Measurements from ENCODE around the gene LDB3. TPM values are rescaled to one million over a fixed set of nuclear protein-coding genes. Genes with fewer than 3 reads are reported as not detected.

Gene LDB3
- total and polyA plus RNA-seq, 5 donors from 2014 or later, result not detected

GRCh38 chr10:86706977-86707376 lies 38.7 kb downstream of the LDB3 start:
- no peak overlapping the region for H3K27ac Mint-ChIP-seq

DNA sequence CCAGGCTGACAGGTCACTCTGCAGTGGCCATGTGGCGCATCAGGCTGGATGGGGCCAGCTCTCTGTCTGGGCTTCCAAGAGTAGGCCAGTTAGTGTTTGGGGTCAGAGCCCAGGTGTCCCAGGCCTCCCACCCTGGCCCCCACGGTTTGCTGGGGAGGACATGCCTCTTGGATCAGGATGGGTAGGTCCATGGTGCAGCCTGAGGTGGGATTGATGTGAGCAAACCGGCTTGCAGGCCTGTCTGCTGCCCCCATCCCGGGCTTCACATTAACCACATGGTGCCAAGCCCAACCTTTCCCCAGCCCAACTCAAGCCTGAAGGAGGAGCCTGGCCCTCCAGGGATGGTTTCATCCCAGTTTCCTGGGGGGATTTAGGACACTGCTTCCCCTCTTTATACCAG lies 39.2 kb downstream of the LDB3 start:
- H3K4me1 ChIP-seq (ENCODE audit: control insufficient read depth, insufficient read depth, low read length, poor library complexity, severe bottlenecking), result peaks cover 8% of the 10 kb centered on the region
- Mint-ChIP-seq H3K4me1 (peaks cover 0 to 26% (median 8%) of the 10 kb centered on the region in 4 donors), H3K36me3 (no peaks in the 10 kb centered on the region), H3K27ac (no peak overlapping the region), H3K9me3 (no peaks in the 10 kb centered on the region), H3K4me3 (peak overlapping the region in 2 of 4 donors; percentile 15 to 70), H3K27me3 (no peaks in the 10 kb centered on the region)
- H3K9me3 ChIP-seq (ENCODE audit: control insufficient read depth in 2 of 2, low read length in 2 of 2), result no peaks in the 10 kb centered on the region
- no peak for ATAC-seq (ENCODE audit: low read depth in 2 of 2)
- DNase-seq, result no peak
- H3K36me3 ChIP-seq (ENCODE audit: control insufficient read depth, insufficient read depth, low read length), result no peaks in the 10 kb centered on the region
- no peaks in the 10 kb centered on the region for H3K27me3 ChIP-seq (ENCODE audit: control insufficient read depth, insufficient read depth, low read length)
- H3K27ac ChIP-seq (ENCODE audit: insufficient read depth, low read length, poor library complexity, severe bottlenecking), result no peak overlapping the region
- no peak overlapping the region for H3K4me3 ChIP-seq (ENCODE audit: low read depth, low read length)

More at GRCh38 chr10:86706977-86707376, 38.7 kb downstream of the LDB3 start:
- H3K36me3 ChIP-seq (ENCODE audit: control insufficient read depth, insufficient read depth, low read length), result no peaks in the 10 kb centered on the region
- peaks cover 3% of the 10 kb centered on the region for H3K4me1 ChIP-seq (ENCODE audit: control insufficient read depth, insufficient read depth, low read length, poor library complexity, severe bottlenecking)
- H3K4me3 ChIP-seq (ENCODE audit: low read depth, low read length), result no peak overlapping the region
- no peak for ATAC-seq (ENCODE audit: low read depth in 2 of 2)
- peaks cover 0 to 21% (median 5%) of the 10 kb centered on the region in 4 donors for H3K4me1 Mint-ChIP-seq
- no peak overlapping the region for H3K27ac ChIP-seq (ENCODE audit: insufficient read depth, low read length, poor library complexity, severe bottlenecking)
- peak overlapping the region in 2 of 4 donors; percentile 70 to 73 for H3K4me3 Mint-ChIP-seq
- no peaks in the 10 kb centered on the region for H3K9me3 Mint-ChIP-seq
- H3K27me3 Mint-ChIP-seq, result no peaks in the 10 kb centered on the region
- no peaks in the 10 kb centered on the region for H3K27me3 ChIP-seq (ENCODE audit: control insufficient read depth, insufficient read depth, low read length)
- DNase-seq, result no peak
- H3K9me3 ChIP-seq (ENCODE audit: control insufficient read depth in 2 of 2, low read length in 2 of 2), result no peaks in the 10 kb centered on the region
- H3K36me3 Mint-ChIP-seq, result no peaks in the 10 kb centered on the region

DNA sequence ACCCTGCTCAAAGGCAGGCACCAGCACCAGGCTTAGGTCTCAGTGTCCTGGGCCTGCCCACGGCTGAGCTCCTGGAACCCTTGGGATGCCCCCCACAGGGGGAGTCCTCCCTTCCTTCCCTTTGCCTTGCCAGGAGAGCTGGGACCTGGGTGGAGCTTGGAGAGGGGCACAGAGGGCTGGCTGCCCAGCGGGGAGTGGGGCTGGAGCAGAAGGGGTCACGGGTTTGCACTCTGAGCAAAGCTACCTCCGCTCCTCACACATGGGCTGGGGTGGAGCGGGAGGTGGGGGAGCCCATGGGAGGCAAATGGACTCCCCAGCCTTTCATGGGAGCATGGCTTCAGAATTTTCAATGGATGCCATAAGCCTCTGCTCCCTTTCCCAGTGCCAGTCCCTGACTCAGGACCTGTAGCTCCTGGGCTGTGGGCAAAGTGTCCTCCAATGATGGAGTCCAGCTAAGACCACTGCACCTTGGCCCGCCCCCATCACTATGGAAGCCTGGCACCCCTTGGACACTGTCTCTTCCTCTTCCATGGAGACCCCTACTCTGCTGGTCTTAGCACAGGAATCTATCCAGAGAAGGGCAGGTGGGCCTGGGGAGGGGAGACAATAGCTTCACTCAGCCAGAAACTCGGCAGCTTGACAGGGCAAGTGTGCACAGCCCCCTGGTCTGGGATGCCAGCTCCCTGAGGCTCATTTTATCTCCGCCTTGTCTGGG lies 39.9 kb downstream of the LDB3 start:
- Histone ChIP-seq H3K27ac (ENCODE audit: insufficient read depth, low read length, poor library complexity, severe bottlenecking) (no peak overlapping the region), H3K27me3 (ENCODE audit: control insufficient read depth, insufficient read depth, low read length) (no peaks in the 10 kb centered on the region), H3K4me3 (ENCODE audit: low read depth, low read length) (no peak overlapping the region), H3K36me3 (ENCODE audit: control insufficient read depth, insufficient read depth, low read length) (no peaks in the 10 kb centered on the region), H3K9me3 (ENCODE audit: control insufficient read depth in 2 of 2, low read length in 2 of 2) (no peaks in the 10 kb centered on the region), H3K4me1 (ENCODE audit: control insufficient read depth, insufficient read depth, low read length, poor library complexity, severe bottlenecking) (peaks cover 8% of the 10 kb centered on the region)
- Mint-ChIP-seq H3K4me3 (peak overlapping the region in 1 of 4 donors; percentile 87), H3K36me3 (no peaks in the 10 kb centered on the region), H3K4me1 (peaks cover 0 to 26% (median 8%) of the 10 kb centered on the region in 4 donors), H3K27ac (no peak overlapping the region), H3K9me3 (no peaks in the 10 kb centered on the region), H3K27me3 (no peaks in the 10 kb centered on the region)
- ATAC-seq (ENCODE audit: low read depth in 2 of 2) (no peak), DNase-seq (no peak)

- Histone ChIP-seq H3K4me1 (ENCODE audit: control insufficient read depth, insufficient read depth, low read length, poor library complexity, severe bottlenecking) (peaks cover 8% of the 10 kb centered on the region), H3K27ac (ENCODE audit: insufficient read depth, low read length, poor library complexity, severe bottlenecking) (no peak overlapping the region), H3K9me3 (ENCODE audit: control insufficient read depth in 2 of 2, low read length in 2 of 2) (no peaks in the 10 kb centered on the region), H3K4me3 (ENCODE audit: low read depth, low read length) (no peak overlapping the region), H3K36me3 (ENCODE audit: control insufficient read depth, insufficient read depth, low read length) (no peaks in the 10 kb centered on the region), H3K27me3 (ENCODE audit: control insufficient read depth, insufficient read depth, low read length) (no peaks in the 10 kb centered on the region)
- no peak for ATAC-seq (ENCODE audit: low read depth in 2 of 2)
- Mint-ChIP-seq H3K27me3 (no peaks in the 10 kb centered on the region), H3K27ac (no peak overlapping the region), H3K4me1 (peaks cover 0 to 26% (median 8%) of the 10 kb centered on the region in 4 donors), H3K4me3 (peak overlapping the region in 3 of 4 donors; percentile 26 to 87 (median 68)), H3K9me3 (no peaks in the 10 kb centered on the region), H3K36me3 (no peaks in the 10 kb centered on the region)
- no peak for DNase-seq
These were observed 40.6 kb downstream of the LDB3 start for GRCh38 chr10:86708783-86709380.

- Mint-ChIP-seq H3K27ac (peak overlapping the region in 1 of 3 donors; percentile 99), H3K4me3 (peak overlapping the region; percentile 87 to 98 (median 94)), H3K9me3 (no peaks in the 10 kb centered on the region), H3K4me1 (peaks cover 0 to 26% (median 8%) of the 10 kb centered on the region in 4 donors), H3K27me3 (no peaks in the 10 kb centered on the region), H3K36me3 (no peaks in the 10 kb centered on the region)
- H3K36me3 ChIP-seq (ENCODE audit: control insufficient read depth, insufficient read depth, low read length), result no peaks in the 10 kb centered on the region
- H3K4me1 ChIP-seq (ENCODE audit: control insufficient read depth, insufficient read depth, low read length, poor library complexity, severe bottlenecking), result peaks cover 8% of the 10 kb centered on the region
- H3K27ac ChIP-seq (ENCODE audit: insufficient read depth, low read length, poor library complexity, severe bottlenecking), result no peak overlapping the region
- no peaks in the 10 kb centered on the region for H3K9me3 ChIP-seq (ENCODE audit: control insufficient read depth in 2 of 2, low read length in 2 of 2)
- H3K4me3 ChIP-seq (ENCODE audit: low read depth, low read length), result no peak overlapping the region
- ATAC-seq (ENCODE audit: low read depth in 2 of 2) (no peak), DNase-seq (no peak)
- no peaks in the 10 kb centered on the region for H3K27me3 ChIP-seq (ENCODE audit: control insufficient read depth, insufficient read depth, low read length)
These were observed 41.3 kb downstream of the LDB3 start for GRCh38 chr10:86709396-86710185.

DNA sequence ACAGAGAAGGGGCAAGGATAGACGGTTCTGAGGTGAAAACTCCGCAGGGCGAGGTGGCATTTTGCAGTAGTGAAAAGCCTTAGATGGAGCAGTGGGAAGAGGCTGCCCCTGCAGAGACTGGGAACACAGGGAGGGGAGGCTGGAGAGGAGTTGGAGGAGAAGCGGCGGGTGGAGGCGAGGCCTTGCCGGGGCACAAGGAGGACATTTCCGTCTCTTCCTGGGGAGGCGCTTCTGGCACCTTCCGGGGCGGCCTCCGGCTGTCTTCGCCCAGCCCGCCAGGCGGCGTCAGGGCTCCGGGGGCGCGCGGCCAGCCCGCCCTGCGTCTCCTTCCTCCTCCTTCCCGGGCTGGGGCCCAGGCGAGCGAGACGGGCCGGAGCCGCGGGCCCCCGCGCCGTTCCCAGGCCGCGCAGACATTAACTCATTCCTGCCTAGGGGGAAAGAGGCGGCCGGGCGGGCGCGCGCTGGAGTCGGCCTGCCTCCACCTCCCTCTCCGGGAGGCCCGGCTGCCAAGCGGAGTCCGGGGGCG lies 42.7 kb downstream of the LDB3 start:
- Mint-ChIP-seq H3K36me3 (no peaks in the 10 kb centered on the region), H3K27ac (peak overlapping the region; percentile 94 to 99 (median 97)), H3K9me3 (no peaks in the 10 kb centered on the region), H3K4me3 (peak overlapping the region; percentile 87 to 98 (median 94)), H3K27me3 (no peaks in the 10 kb centered on the region), H3K4me1 (peaks cover 0 to 26% (median 8%) of the 10 kb centered on the region in 4 donors)
- ATAC-seq (ENCODE audit: low read depth in 2 of 2) (peak; percentile 91 to 93), DNase-seq (peak; percentile 73 to 90 (median 85))
- peak overlapping the region; percentile 86 for H3K27ac ChIP-seq (ENCODE audit: insufficient read depth, low read length, poor library complexity, severe bottlenecking)
- H3K4me1 ChIP-seq (ENCODE audit: control insufficient read depth, insufficient read depth, low read length, poor library complexity, severe bottlenecking), result peaks cover 8% of the 10 kb centered on the region
- no peaks in the 10 kb centered on the region for H3K36me3 ChIP-seq (ENCODE audit: control insufficient read depth, insufficient read depth, low read length)
- peak overlapping the region; percentile 55 for H3K4me3 ChIP-seq (ENCODE audit: low read depth, low read length)
- H3K9me3 ChIP-seq (ENCODE audit: control insufficient read depth in 2 of 2, low read length in 2 of 2), result no peaks in the 10 kb centered on the region
- H3K27me3 ChIP-seq (ENCODE audit: control insufficient read depth, insufficient read depth, low read length), result no peaks in the 10 kb centered on the region

DNA sequence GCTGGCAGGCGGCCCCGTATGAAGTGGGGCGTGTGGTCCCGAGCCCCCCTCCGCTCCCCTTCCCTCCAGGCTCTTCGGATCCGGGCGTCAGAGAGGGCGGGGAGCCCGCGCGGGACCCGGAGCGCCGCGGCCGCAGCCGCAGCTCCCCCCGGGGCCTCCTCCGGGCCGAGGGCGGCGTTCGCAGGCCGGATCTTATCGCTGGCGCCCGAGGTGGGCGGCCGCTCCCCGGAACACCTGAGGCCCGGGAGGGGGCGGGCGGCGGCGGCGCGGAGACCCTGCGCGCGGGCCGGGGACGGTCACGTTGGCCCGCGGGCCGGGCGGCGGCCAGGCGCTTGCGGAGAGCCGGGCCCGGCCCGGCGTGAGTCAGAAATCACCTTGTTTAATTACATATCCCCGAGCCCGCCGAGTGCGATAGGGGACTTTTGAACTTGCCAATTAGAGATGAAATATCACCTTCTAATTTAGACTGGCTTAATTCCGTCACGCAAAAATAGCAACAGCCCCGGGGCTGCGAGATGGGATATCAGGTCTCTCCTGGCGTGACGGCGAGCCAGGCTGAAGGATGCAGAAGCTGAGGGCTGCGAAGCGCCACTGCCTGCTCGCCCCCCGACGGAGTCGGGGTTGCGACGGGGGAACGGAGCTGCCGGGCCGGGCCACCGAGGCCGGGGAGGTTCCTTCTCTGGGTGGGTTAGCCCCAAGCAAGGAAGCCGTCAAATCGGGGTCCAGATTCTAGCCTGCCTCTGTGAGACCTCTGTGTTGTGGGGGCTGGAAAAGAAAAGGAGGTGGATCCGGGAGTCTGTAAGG lies 43.4 kb downstream of the LDB3 start:
- Mint-ChIP-seq H3K27ac (peak overlapping the region; percentile 85 to 94 (median 91)), H3K9me3 (no peaks in the 10 kb centered on the region), H3K27me3 (no peaks in the 10 kb centered on the region), H3K36me3 (no peaks in the 10 kb centered on the region), H3K4me1 (peaks cover 0 to 26% (median 8%) of the 10 kb centered on the region in 4 donors), H3K4me3 (peak overlapping the region; percentile 85 to 93 (median 89))
- Histone ChIP-seq H3K36me3 (ENCODE audit: control insufficient read depth, insufficient read depth, low read length) (no peaks in the 10 kb centered on the region), H3K4me1 (ENCODE audit: control insufficient read depth, insufficient read depth, low read length, poor library complexity, severe bottlenecking) (peaks cover 8% of the 10 kb centered on the region), H3K9me3 (ENCODE audit: control insufficient read depth in 2 of 2, low read length in 2 of 2) (no peaks in the 10 kb centered on the region), H3K27ac (ENCODE audit: insufficient read depth, low read length, poor library complexity, severe bottlenecking) (peak overlapping the region; percentile 86), H3K27me3 (ENCODE audit: control insufficient read depth, insufficient read depth, low read length) (no peaks in the 10 kb centered on the region), H3K4me3 (ENCODE audit: low read depth, low read length) (peak overlapping the region; percentile 62)
- DNase-seq (peak in 2 of 3 donors; percentile 37 to 64), ATAC-seq (ENCODE audit: low read depth in 2 of 2) (peak; percentile 43 to 52)
